Ascending aorta (tissue), 2 donors: Measurements from ENCODE around the gene ADCY6. TPM values are rescaled to one million over a fixed set of nuclear protein-coding genes. Genes with fewer than 3 reads are reported as not detected.
"Not testable (repeated sequence)": the region's sequence is repeated elsewhere in the genome, so short reads cannot be mapped to it uniquely, and the experiment has no call there.

ENCODE experiments used
- DNase-seq, 2 donors: peaks; one replicate each; pipeline ENCODE4 v3.0.0-alpha.2; 2019; ENCODE audit warnings: low spot score in 2 of 2
- H3K27ac ChIP-seq, 2 donors: fragments of 200-600 bp; sonication (generic); one replicate each; pipeline ENCODE4 v1.5.1; 2016 to 2017; ENCODE audit warnings: mild to moderate bottlenecking in 1 of 2
- H3K27me3 ChIP-seq: fragments of 200-600 bp; sonication (generic); one replicate; pipeline ENCODE4 v1.5.1; 2017
- H3K36me3 ChIP-seq, 2 donors: fragments of 200-600 bp; sonication (generic); one replicate each; pipeline ENCODE4 v1.5.1; 2016
- H3K4me1 ChIP-seq, 2 donors: fragments of 200-600 bp; sonication (generic); one replicate each; pipeline ENCODE4 v1.5.1; 2016 to 2017; ENCODE audit warnings: mild to moderate bottlenecking in 1 of 2
- H3K4me3 ChIP-seq, 2 donors: fragments of 200-600 bp; sonication (generic); one replicate each; pipeline ENCODE4 v1.5.1; 2016 to 2017; ENCODE audit warnings: mild to moderate bottlenecking in 1 of 2
- H3K9me3 ChIP-seq, 2 donors: fragments of 200-600 bp; sonication (generic); one replicate each; pipeline ENCODE4 v1.5.1; 2016
- CTCF ChIP-seq, 3 experiments: fragments of 200-600 bp in 2 of 3; fragments of 450-650 bp in 1 of 3; sonication (generic) in 2 of 3; IDR thresholded peaks; one replicate each; pipeline ENCODE4 v1.5.1; 2016 to 2019; ENCODE audit warnings: antibody characterized with exemption in 3 of 3, mild to moderate bottlenecking in 1 of 3, moderate library complexity in 1 of 3
- intact Hi-C: fragments of 100-400 bp; cut with DNase I; formaldehyde crosslinking; loops from one replicate; pipeline ENCODE4 v1.15.1; 2023
- total RNA-seq: library from RNA; depleted of rRNA; stranded (reverse); fragments of >200 nt; gene quantifications from one replicate; pipeline ENCODE4 v1.1.0, GENCODE V29; 2016

ADCY6 gene
- total RNA-seq, 1 donor from 2014 or later, result 65.0 TPM

GRCh38 chr12:48750215-48750614 is 38.7 kb downstream of the ADCY6 start:
- intact Hi-C loops, result no loop called here
- Histone ChIP-seq H3K9me3 (no peaks in the 10 kb centered on the region), H3K27ac (no peak overlapping the region), H3K36me3 (no peaks in the 10 kb centered on the region), H3K4me1 (no peaks in the 10 kb centered on the region), H3K4me3 (no peak overlapping the region), H3K27me3 (no peaks in the 10 kb centered on the region)
- DNase-seq, result no peak
- TF ChIP-seq CTCF (IDR thresholded peaks at IDR 0.05), result no peak

DNA sequence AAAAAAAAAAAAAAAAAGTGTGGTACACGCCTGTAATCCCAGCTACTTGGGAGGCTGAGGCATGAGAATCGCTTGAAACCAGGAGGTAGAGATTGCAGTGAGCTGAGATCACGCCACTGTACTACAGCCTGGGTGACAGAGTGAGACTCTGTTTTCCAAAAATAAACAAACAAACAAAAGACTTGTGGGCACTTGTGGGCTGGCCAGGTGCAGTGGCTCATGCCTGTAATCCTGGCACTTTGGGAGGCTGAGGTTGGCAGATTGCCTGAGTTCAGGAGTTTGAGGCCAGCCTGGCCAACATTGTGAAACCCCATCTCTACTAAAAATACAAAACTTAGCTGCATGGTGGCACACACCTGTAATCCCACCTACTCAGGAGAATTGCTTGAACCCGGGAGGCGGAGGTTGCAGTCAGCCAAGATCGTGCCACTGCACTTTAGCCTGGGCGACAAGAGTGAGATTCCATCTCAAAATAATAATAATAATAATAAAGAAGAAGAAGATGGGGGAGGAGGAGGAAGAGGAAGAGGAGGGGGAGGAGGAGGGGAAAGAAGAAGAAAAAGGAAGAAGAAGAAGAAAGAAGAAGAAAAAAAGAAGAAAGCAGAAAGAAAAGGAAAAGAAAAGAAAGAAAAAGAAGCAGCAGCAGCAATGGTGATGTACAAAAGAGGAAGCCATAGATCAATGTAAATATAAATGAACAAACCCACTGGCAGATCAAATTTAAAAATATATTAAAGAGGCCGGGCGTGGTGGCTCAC is 44.5 kb downstream of the ADCY6 start:
- H3K27me3 ChIP-seq, result no peaks in the 10 kb centered on the region
- intact Hi-C loops, result no loop called here
- no peak for TF ChIP-seq CTCF (IDR thresholded peaks at IDR 0.05)

GRCh38 chr12:48739618-48740269 is 49.1 kb downstream of the ADCY6 start:
- no peak for TF ChIP-seq CTCF (IDR thresholded peaks at IDR 0.05)
- Histone ChIP-seq H3K4me3 (no peak overlapping the region), H3K9me3 (no peaks in the 10 kb centered on the region), H3K27me3 (no peaks in the 10 kb centered on the region), H3K36me3 (no peaks in the 10 kb centered on the region), H3K4me1 (no peaks in the 10 kb centered on the region), H3K27ac (no peak overlapping the region)
- intact Hi-C loops, result no loop called here
- DNase-seq, result no peak

More for the DNA sequence above, 44.5 kb downstream of the ADCY6 start:
- no peak overlapping the region for H3K27ac ChIP-seq
- no peaks in the 10 kb centered on the region for H3K36me3 ChIP-seq
- no peak for DNase-seq
- H3K9me3 ChIP-seq, result no peaks in the 10 kb centered on the region
- no peak overlapping the region for H3K4me3 ChIP-seq
- H3K4me1 ChIP-seq, result no peaks in the 10 kb centered on the region

- no peaks in the 10 kb centered on the region for H3K9me3 ChIP-seq
- no peak overlapping the region for H3K27ac ChIP-seq
- TF ChIP-seq CTCF (IDR thresholded peaks at IDR 0.05), result no peak
- H3K4me1 ChIP-seq, result no peaks in the 10 kb centered on the region
- intact Hi-C loops, result no loop called here
- H3K27me3 ChIP-seq, result no peaks in the 10 kb centered on the region
- no peak overlapping the region for H3K4me3 ChIP-seq
- no peaks in the 10 kb centered on the region for H3K36me3 ChIP-seq
- DNase-seq, result no peak
Observed at GRCh38 chr12:48736456-48736855, 52.4 kb downstream of the ADCY6 start.

GRCh38 chr12:48728807-48729206 is 60.1 kb downstream of the ADCY6 start:
- H3K4me3 ChIP-seq, result no peak overlapping the region
- no peaks in the 10 kb centered on the region for H3K4me1 ChIP-seq
- intact Hi-C loops, result no loop called here
- H3K9me3 ChIP-seq, result no peaks in the 10 kb centered on the region
- no peaks in the 10 kb centered on the region for H3K27me3 ChIP-seq
- H3K27ac ChIP-seq, result no peak overlapping the region
- no peaks in the 10 kb centered on the region for H3K36me3 ChIP-seq
- DNase-seq, result no peak
- no peak for TF ChIP-seq CTCF (IDR thresholded peaks at IDR 0.05)

DNA sequence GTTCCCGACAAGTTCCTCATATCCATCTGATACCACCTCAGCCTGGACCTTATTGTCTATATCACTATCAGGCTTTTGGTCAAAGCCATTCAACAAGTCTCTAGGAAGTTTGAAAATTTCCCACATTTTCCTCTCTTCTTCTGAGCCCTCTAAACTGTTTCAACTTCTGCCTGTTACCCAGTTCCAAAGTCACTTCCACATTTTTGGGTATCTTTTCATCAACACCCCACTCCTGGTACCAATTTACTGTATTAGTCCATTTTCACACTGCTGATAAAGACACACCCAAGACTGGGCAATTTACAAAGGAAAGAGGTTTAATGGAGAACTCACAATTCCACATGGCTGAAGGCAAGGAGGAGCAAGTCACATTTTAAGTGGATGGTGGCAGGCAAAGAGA is 68.2 kb downstream of the ADCY6 start:
- H3K36me3 ChIP-seq, H3K27me3 ChIP-seq, H3K27ac ChIP-seq, H3K4me1 ChIP-seq, intact Hi-C loops, H3K9me3 ChIP-seq, DNase-seq, H3K4me3 ChIP-seq: not testable (repeated sequence)

DNA sequence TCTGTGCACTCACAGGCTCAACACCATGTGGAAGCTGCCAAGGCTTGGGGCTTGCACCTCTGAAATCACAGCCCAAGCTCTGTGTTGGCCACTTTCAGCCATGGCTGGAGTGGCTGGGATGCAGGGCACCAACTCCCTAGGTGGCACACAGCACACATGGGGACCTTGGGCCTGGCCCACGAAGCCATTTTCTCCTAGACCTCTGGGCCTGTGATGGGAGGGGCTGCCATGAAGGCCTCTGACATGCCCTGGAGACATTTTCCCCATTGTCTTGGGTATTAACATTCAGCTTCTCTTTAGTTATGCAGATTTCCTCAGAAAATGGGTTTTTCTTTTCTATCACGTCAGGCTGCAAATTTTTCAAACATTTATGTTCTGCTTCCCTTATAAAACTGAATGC is 68.7 kb downstream of the ADCY6 start:
- H3K4me1 ChIP-seq, H3K27ac ChIP-seq, H3K4me3 ChIP-seq, intact Hi-C loops, DNase-seq, H3K9me3 ChIP-seq, H3K36me3 ChIP-seq, H3K27me3 ChIP-seq: not testable (repeated sequence)

DNA sequence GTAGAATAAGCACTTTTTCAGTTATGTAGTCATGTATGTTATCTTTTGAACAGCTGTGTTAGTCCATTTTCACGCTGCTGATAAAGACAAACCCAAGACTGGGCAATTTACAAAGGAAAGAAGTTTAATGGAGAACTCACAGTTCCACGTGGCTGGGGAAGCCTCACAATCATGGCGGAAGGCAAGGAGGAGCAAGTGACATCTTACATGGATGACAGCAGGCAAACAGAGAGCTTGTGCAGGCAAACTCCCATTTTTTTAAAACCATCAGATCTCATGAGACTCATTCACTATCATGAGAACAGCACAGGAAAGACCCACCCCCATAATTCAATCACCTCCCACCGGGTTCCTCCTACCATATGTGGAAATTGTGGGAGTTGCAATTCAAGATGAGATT is 69.9 kb downstream of the ADCY6 start:
- H3K27me3 ChIP-seq, H3K9me3 ChIP-seq, H3K27ac ChIP-seq, H3K4me3 ChIP-seq, H3K36me3 ChIP-seq, DNase-seq: not testable (repeated sequence)
- H3K4me1 ChIP-seq, result peaks cover 8 to 16% of the 10 kb centered on the region in 2 donors
- intact Hi-C loops, result loop anchor here (5.0 to 10.0 kb wide), 3 partner anchors 238 to 817 kb away; partner anchors contain the start of genes ARF3, TUBA1C and VDR
